ENCODE results near the gene CCDC70.

GRCh38 chr13:51821606-51822005 is 40.2 kb upstream of the CCDC70 start:
- no peak for TF ChIP-seq CTCF (IDR thresholded peaks at IDR 0.05)
- no peak for TF ChIP-seq EP300 (IDR thresholded peaks at IDR 0.05)
